Stimulated activated CD8-positive, alpha-beta memory T cell treated with anti-CD3 and anti-CD28 coated beads, Interleukin-2, amount 100 ng/mL, for 1 hour (primary cell): ENCODE data around the gene TMC6.
"Not testable (repeated sequence)": the region's sequence is repeated elsewhere in the genome, so short reads cannot be mapped to it uniquely, and the experiment has no call there.

Experiments
- DNase-seq, 2 donors: peaks; one replicate each; pipeline ENCODE4 v3.0.0-alpha.2; 2020; ENCODE audit warnings: low read depth in 2 of 2

Gene TMC6

GRCh38 chr17:78075545-78075944 lies 53.0 kb downstream of the TMC6 start:
- DNase-seq: no peak

DNA sequence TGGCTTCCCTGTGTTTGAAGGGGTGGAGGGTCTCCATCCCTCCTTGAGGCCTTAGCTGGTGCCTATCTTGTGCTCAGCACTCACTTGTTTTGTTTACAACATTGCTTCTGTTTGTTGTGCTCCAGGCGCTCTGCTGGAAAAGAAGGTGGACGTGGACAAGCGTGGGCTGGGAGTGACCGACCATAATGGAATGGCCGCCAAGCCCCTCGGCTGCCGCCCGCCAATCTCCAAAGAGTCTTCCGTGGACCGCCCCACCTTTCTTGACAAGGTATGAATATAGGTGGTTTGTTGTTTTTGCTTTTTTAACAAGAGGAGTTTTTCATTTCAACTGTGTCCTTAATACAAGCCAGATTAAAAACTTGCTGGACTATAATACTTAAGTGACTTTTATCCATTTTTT lies 53.5 kb downstream of the TMC6 start:
- DNase-seq: no peak

- DNase-seq: no peak
These were observed 55.6 kb downstream of the TMC6 start for GRCh38 chr17:78072961-78073360.

DNA sequence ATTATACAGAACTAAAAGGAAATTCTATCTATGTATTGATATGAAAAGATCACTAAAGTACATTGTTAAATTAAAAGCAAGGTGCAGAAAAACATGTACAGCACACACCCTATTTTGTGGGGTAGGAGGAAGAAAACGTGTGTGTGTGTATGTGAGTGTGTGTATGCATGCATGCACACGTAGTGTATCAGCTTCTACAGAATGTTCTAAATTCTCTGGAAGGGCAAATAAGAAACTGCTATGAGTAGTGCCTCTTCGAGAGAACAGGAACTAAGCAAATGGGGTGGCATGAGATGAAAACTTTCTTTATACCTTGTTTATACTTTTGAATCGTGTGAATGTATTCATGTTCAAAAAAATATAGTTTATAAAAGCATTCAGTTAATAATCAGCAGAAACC lies 58.9 kb downstream of the TMC6 start:
- DNase-seq: no peak

- not testable (repeated sequence) for DNase-seq
These were observed 61.6 kb downstream of the TMC6 start for GRCh38 chr17:78066976-78067375.

DNA sequence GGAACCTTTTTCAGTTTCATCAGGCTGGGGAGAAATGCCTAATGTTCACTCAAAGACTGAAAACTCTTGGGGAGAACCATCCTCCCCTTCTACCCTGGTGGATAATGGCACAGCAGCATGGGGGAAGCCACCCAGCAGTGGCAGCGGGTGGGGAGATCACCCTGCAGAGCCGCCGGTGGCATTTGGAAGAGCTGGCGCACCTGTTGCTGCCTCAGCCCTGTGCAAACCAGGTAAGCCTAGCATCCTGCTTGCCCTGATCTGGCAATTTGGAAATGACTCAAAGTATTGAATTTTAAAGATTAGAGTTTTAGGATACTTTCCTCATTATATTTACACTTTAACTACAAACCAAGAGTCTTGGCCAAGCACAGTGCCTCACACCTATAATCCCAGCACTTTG lies 63.8 kb downstream of the TMC6 start:
- no peak for DNase-seq

GRCh38 chr17:78063489-78063888 lies 65.1 kb downstream of the TMC6 start:
- no peak for DNase-seq

DNA sequence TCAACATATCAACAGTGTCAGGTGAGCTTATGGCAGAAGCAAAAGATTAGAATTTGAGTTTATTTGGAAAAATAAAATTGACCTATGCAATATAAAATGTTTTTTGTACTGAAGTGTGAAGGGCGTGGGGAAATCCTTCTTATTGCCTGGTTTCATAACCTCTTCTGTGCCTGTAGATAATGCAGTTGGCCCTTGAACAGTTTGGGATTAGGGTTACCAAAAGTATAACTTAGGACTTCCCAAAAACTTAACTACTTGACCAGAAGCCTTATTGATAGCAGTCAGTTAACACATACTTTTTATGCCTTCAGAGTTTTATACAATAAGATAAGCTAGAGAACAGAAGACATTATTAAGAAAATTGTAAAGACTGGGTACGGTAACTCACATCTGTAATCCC lies 66.0 kb downstream of the TMC6 start:
- no peak for DNase-seq
